HepG2 (cell line): ENCODE results near the gene UBQLN4. TPM values are rescaled to one million over a fixed set of nuclear protein-coding genes. Genes with fewer than 3 reads are reported as not detected.

Experiments
- BRCA1 ChIP-seq: sonication (generic); formaldehyde crosslinking; IDR thresholded peaks from 2 replicates; pipeline ENCODE4 v1.4.0; 2020; ENCODE audit warnings: missing genetic modification reagents
- CENPT ChIP-seq: sonication (generic); formaldehyde crosslinking; IDR thresholded peaks from 2 replicates; pipeline ENCODE4 v1.8.0; 2022; ENCODE audit warnings: low read depth, mild to moderate bottlenecking, moderate library complexity, missing genetic modification reagents
- CERS6 ChIP-seq: sonication (generic); formaldehyde crosslinking; IDR thresholded peaks from 2 replicates; pipeline ENCODE4 v1.5.0; 2020; ENCODE audit warnings: missing genetic modification reagents
- KAT8 ChIP-seq: IDR thresholded peaks from 2 replicates; pipeline ENCODE4 v1.6.1; 2016; ENCODE audit warnings: missing genetic modification reagents, missing compliant biosample characterization
- NR2F1 ChIP-seq, 2 experiments: fragments of 450-650 bp in 1 of 2; formaldehyde crosslinking in 1 of 2; IDR thresholded peaks; 2 replicates each; pipeline versions ENCODE4 v1.5.0 to v1.6.1; 2016 to 2020; ENCODE audit warnings: mild to moderate bottlenecking in 1 of 2, missing compliant biosample characterization in 1 of 2, missing genetic modification reagents in 1 of 2, moderate library complexity in 1 of 2
- NR2F6 ChIP-seq, 2 experiments: IDR thresholded peaks; 2 replicates each; pipeline ENCODE4 v1.6.1; 2016; ENCODE audit warnings: antibody characterized with exemption in 1 of 2, mild to moderate bottlenecking in 1 of 2
- PATZ1 ChIP-seq: sonication (generic); formaldehyde crosslinking; IDR thresholded peaks from 2 replicates; pipeline ENCODE4 v1.4.0; 2020; ENCODE audit warnings: missing genetic modification reagents
- SMC3 ChIP-seq: IDR thresholded peaks from 2 replicates; pipeline ENCODE4 v1.6.1; 2011; ENCODE audit warnings: low read length, improper control_type of control experiment
- SP4 ChIP-seq: sonication (generic); formaldehyde crosslinking; IDR thresholded peaks from 2 replicates; pipeline ENCODE4 v1.8.1; 2023; ENCODE audit warnings: mild to moderate bottlenecking, missing genetic modification reagents
- TCF7L2 ChIP-seq: IDR thresholded peaks from 2 replicates; pipeline ENCODE4 v1.6.1; 2011; ENCODE audit warnings: mild to moderate bottlenecking, low read depth, low read length, moderate library complexity
- TERF1 ChIP-seq: sonication (generic); formaldehyde crosslinking; IDR thresholded peaks from 2 replicates; pipeline ENCODE4 v1.8.0; 2022; ENCODE audit warnings: mild to moderate bottlenecking, missing genetic modification reagents, moderate library complexity
- ZFP36L2 ChIP-seq: sonication (generic); formaldehyde crosslinking; IDR thresholded peaks from 2 replicates; pipeline ENCODE4 v1.4.0; 2020; ENCODE audit warnings: missing genetic modification reagents
- ZNF230 ChIP-seq: sonication (generic); formaldehyde crosslinking; IDR thresholded peaks from 2 replicates; pipeline ENCODE4 v1.4.0; 2020; ENCODE audit warnings: mild to moderate bottlenecking, missing genetic modification reagents
- ZNF333 ChIP-seq: sonication (generic); formaldehyde crosslinking; IDR thresholded peaks from 2 replicates; pipeline ENCODE4 v1.4.0; 2020; ENCODE audit warnings: mild to moderate bottlenecking, missing genetic modification reagents, borderline replicate concordance
- ZNF574 ChIP-seq: sonication (generic); formaldehyde crosslinking; IDR thresholded peaks from 2 replicates; pipeline ENCODE4 v1.4.0; 2020; ENCODE audit warnings: missing genetic modification reagents
- ZSCAN31 ChIP-seq: sonication (generic); formaldehyde crosslinking; IDR thresholded peaks from 2 replicates; pipeline ENCODE4 v1.5.0; 2020; ENCODE audit warnings: low read depth, mild to moderate bottlenecking, missing genetic modification reagents
- polyA plus RNA-seq, 8 experiments: library from polyadenylated mRNA; depleted of rRNA in 3 of 8; stranded (reverse) in 7 of 8; unstranded in 1 of 8; fragments of >200 nt; fragmentation: Illumina TruSeq in 4 of 8; extraction: Trizol in 4 of 8; gene quantifications; 2 replicates each; pipeline versions ENCODE4 v1.2.1 to v1.2.3, GENCODE V29; 2011 to 2016; ENCODE audit warnings: low read depth in 4 of 8, missing spikeins in 1 of 8, mixed read lengths in 1 of 8; ENCODE audit not compliant: insufficient read depth in 1 of 8
- total RNA-seq, 5 experiments: library from RNA; depleted of rRNA; stranded (reverse); fragments of >200 nt; fragmentation: Illumina TruSeq; extraction: Trizol; gene quantifications; 2 replicates each; pipeline ENCODE4 v1.2.3, GENCODE V29; 2016; ENCODE audit warnings: low read depth in 1 of 5
- TF ChIP-seq, protein P1 (sequence below): sonication (generic); formaldehyde crosslinking; IDR thresholded peaks from 2 replicates; pipeline ENCODE4 v1.9.0; 2022; ENCODE audit warnings: missing genetic modification reagents, mild to moderate bottlenecking, borderline replicate concordance
- TF ChIP-seq, protein P2 (sequence below): IDR thresholded peaks from 2 replicates; pipeline ENCODE4 v1.6.1; 2016; ENCODE audit warnings: missing compliant biosample characterization, missing genetic modification reagents, borderline replicate concordance
- TF ChIP-seq, protein P3 (sequence below): IDR thresholded peaks from 2 replicates; pipeline ENCODE4 v1.6.1; 2016; ENCODE audit warnings: mild to moderate bottlenecking, missing biosample characterization, missing genetic modification reagents

UBQLN4 gene
- total and polyA plus RNA-seq, 2 of the 13 experiments (the other 11 are each of a cell fraction or from before 2014, with no cell fraction given): 31.5 to 39.8 TPM

GRCh38 chr1:156025876-156026275 lies 27.7 kb downstream of the UBQLN4 start (continued):
- TF ChIP-seq ZNF574 (CRISPR knock-in tag) (peak; percentile 73), NR2F1 (CRISPR knock-in tag; IDR thresholded peaks at IDR 0.05) (no peak), TERF1 (CRISPR knock-in tag) (no peak), ZNF230 (no peak), ZFP36L2 (no peak), ZSCAN31 (CRISPR knock-in tag) (no peak), NR2F6 (IDR thresholded peaks at IDR 0.05) (no peak), NR2F6 (CRISPR knock-in tag; IDR thresholded peaks at IDR 0.05) (peak; percentile 17; the same call in 1 of the 2 replicates), SP4 (CRISPR knock-in tag) (no peak), KAT8 (peak; percentile 37; the same call in 1 of the 2 replicates), PATZ1 (CRISPR knock-in tag) (no peak; the same call in 1 of the 2 replicates), TCF7L2 (no peak), CENPT (CRISPR knock-in tag) (no peak), CERS6 (CRISPR knock-in tag) (no peak), SMC3 (peak; percentile 80), BRCA1 (CRISPR knock-in tag) (0 out of 2 replicates have a peak, but pooled peaks have one; percentile 33), ZNF333 (CRISPR knock-in tag) (no peak)
- TF ChIP-seq, protein P1, sequence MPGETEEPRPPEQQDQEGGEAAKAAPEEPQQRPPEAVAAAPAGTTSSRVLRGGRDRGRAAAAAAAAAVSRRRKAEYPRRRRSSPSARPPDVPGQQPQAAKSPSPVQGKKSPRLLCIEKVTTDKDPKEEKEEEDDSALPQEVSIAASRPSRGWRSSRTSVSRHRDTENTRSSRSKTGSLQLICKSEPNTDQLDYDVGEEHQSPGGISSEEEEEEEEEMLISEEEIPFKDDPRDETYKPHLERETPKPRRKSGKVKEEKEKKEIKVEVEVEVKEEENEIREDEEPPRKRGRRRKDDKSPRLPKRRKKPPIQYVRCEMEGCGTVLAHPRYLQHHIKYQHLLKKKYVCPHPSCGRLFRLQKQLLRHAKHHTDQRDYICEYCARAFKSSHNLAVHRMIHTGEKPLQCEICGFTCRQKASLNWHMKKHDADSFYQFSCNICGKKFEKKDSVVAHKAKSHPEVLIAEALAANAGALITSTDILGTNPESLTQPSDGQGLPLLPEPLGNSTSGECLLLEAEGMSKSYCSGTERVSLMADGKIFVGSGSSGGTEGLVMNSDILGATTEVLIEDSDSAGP: 0 out of 2 replicates have a peak, but pooled peaks have one; percentile 21
- TF ChIP-seq, protein P2, sequence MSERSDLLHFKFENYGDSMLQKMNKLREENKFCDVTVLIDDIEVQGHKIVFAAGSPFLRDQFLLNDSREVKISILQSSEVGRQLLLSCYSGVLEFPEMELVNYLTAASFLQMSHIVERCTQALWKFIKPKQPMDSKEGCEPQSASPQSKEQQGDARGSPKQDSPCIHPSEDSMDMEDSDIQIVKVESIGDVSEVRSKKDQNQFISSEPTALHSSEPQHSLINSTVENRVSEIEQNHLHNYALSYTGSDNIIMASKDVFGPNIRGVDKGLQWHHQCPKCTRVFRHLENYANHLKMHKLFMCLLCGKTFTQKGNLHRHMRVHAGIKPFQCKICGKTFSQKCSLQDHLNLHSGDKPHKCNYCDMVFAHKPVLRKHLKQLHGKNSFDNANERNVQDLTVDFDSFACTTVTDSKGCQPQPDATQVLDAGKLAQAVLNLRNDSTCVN: no peak
- TF ChIP-seq, protein P3, sequence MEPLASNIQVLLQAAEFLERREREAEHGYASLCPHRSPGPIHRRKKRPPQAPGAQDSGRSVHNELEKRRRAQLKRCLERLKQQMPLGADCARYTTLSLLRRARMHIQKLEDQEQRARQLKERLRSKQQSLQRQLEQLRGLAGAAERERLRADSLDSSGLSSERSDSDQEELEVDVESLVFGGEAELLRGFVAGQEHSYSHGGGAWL (CRISPR knock-in tag): no peak
